GM21723 (cell line): ENCODE measurements around the gene SELENOM.
"Not testable (repeated sequence)": the region's sequence is repeated elsewhere in the genome, so short reads cannot be mapped to it uniquely, and the experiment has no call there.

Experiments used
- ATAC-seq: cut with Tn5 transposase; IDR thresholded peaks from one replicate; pipeline ENCODE4 v1.9.1; 2021; ENCODE audit warnings: mild to moderate bottlenecking, moderate library complexity; ENCODE audit not compliant: unreplicated experiment

SELENOM gene

GRCh38 chr22:31134688-31135087 lies 27.3 kb upstream of the SELENOM start:
- no peak for ATAC-seq

- ATAC-seq = no peak
Observed at GRCh38 chr22:31133911-31134310, 26.5 kb upstream of the SELENOM start.

GRCh38 chr22:31130873-31131272 lies 23.5 kb upstream of the SELENOM start:
- no peak for ATAC-seq

GRCh38 chr22:31128156-31128555 lies 20.8 kb upstream of the SELENOM start:
- ATAC-seq = no peak

GRCh38 chr22:31127181-31127772 lies 19.9 kb upstream of the SELENOM start:
- ATAC-seq = no peak

GRCh38 chr22:31126869-31127175 lies 19.5 kb upstream of the SELENOM start:
- ATAC-seq = no peak

GRCh38 chr22:31126128-31126868 lies 18.9 kb upstream of the SELENOM start:
- ATAC-seq = no peak

- ATAC-seq = no peak
Observed at GRCh38 chr22:31125521-31126117, 18.3 kb upstream of the SELENOM start.

GRCh38 chr22:31124811-31125465 lies 17.6 kb upstream of the SELENOM start:
- ATAC-seq = no peak

- ATAC-seq = no peak
Observed at GRCh38 chr22:31124290-31124689, 16.9 kb upstream of the SELENOM start.

- ATAC-seq = no peak
Observed at GRCh38 chr22:31123292-31123602, 15.9 kb upstream of the SELENOM start.

GRCh38 chr22:31122532-31123291 lies 15.3 kb upstream of the SELENOM start, which contains the start of gene INPP5J:
Gene INPP5J (plus strand): TSS chr22:31122966. CDS start chr22:31123015, 49 bp downstream.
- no peak for ATAC-seq

GRCh38 chr22:31122196-31122531 lies 14.8 kb upstream of the SELENOM start:
- no peak for ATAC-seq

GRCh38 chr22:31121403-31121802 lies 14.0 kb upstream of the SELENOM start:
- no peak for ATAC-seq

GRCh38 chr22:31120642-31121041 lies 13.3 kb upstream of the SELENOM start:
- no peak for ATAC-seq

- ATAC-seq = no peak
Observed at GRCh38 chr22:31120230-31120629, 12.9 kb upstream of the SELENOM start.

GRCh38 chr22:31119026-31119717 lies 11.8 kb upstream of the SELENOM start:
- no peak for ATAC-seq

GRCh38 chr22:31118046-31118820 lies 10.9 kb upstream of the SELENOM start:
- no peak for ATAC-seq

GRCh38 chr22:31112547-31113091 lies 5.3 kb upstream of the SELENOM start:
- not testable (repeated sequence) for ATAC-seq

- ATAC-seq = peak; percentile 27
Observed at GRCh38 chr22:31107894-31108218, 488 bp upstream of the SELENOM start.
